Suprapubic skin (tissue), 3 donors: ENCODE data around the gene RUFY3.

Source experiments
- POLR2A ChIP-seq, 2 donors: fragments of 450-650 bp; IDR thresholded peaks; one replicate each; pipeline ENCODE4 v1.6.1; 2017; ENCODE audit warnings: antibody characterized with exemption in 2 of 2, mild to moderate bottlenecking in 2 of 2, moderate library complexity in 2 of 2
- TF ChIP-seq, protein P1 (sequence below), 2 donors: fragments of 200-600 bp in 1 of 2; fragments of 450-650 bp in 1 of 2; sonication (generic) in 1 of 2; IDR thresholded peaks; one replicate each; pipeline ENCODE4 v1.5.1; 2016 to 2019; ENCODE audit warnings: antibody characterized with exemption in 2 of 2, mild to moderate bottlenecking in 1 of 2, moderate library complexity in 1 of 2

DNA sequence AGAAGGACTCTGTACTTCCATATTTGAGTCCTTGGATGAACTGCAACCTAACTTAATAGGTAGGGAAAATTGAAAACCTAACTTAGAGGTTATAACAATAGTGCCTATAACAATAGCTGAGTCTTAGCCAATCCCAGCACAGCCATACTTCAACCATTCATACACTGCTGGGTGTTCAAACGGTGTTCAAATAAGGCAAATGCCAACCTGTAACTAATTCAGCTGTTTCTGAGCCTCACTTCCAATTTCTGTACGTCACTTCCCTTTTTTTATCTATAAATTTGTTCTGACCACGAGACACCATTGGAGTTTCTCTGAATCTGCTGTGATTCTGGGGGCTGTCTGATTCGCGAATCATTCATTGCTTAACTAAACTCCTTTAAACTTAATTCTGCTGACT, 127.5 kb downstream of the RUFY3 start:
- no peak for TF ChIP-seq POLR2A (IDR thresholded peaks at IDR 0.05)
- TF ChIP-seq, protein P1, sequence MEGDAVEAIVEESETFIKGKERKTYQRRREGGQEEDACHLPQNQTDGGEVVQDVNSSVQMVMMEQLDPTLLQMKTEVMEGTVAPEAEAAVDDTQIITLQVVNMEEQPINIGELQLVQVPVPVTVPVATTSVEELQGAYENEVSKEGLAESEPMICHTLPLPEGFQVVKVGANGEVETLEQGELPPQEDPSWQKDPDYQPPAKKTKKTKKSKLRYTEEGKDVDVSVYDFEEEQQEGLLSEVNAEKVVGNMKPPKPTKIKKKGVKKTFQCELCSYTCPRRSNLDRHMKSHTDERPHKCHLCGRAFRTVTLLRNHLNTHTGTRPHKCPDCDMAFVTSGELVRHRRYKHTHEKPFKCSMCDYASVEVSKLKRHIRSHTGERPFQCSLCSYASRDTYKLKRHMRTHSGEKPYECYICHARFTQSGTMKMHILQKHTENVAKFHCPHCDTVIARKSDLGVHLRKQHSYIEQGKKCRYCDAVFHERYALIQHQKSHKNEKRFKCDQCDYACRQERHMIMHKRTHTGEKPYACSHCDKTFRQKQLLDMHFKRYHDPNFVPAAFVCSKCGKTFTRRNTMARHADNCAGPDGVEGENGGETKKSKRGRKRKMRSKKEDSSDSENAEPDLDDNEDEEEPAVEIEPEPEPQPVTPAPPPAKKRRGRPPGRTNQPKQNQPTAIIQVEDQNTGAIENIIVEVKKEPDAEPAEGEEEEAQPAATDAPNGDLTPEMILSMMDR (IDR thresholded peaks at IDR 0.05): no peak
